Tibial artery (tissue), 4 donors: ENCODE data around the gene BHLHE23.

Experiments used
- DNase-seq, 2 donors: peaks; one replicate each; pipeline ENCODE4 v3.0.0-alpha.2; 2019
- H3K27ac ChIP-seq, 2 donors: fragments of 200-600 bp; sonication (generic) in 1 of 2; 1 replicate in 1 of 2; 2 replicates in 1 of 2; pipeline ENCODE4 v1.5.1; 2018 to 2019; ENCODE audit warnings: mild to moderate bottlenecking in 1 of 2
- H3K27me3 ChIP-seq, 2 donors: fragments of 200-600 bp; sonication (generic) in 1 of 2; one replicate each; pipeline versions ENCODE4 v1.5.1 to v1.6.0; 2016 to 2019
- H3K36me3 ChIP-seq, 3 donors: fragments of 200-600 bp; sonication (generic) in 2 of 3; one replicate each; pipeline ENCODE4 v1.5.1; 2016 to 2019; ENCODE audit warnings: mild to moderate bottlenecking in 2 of 3
- H3K4me1 ChIP-seq, 4 donors: fragments of 200-600 bp; sonication (generic) in 2 of 4; 1 replicate in 3 of 4; 2 replicates in 1 of 4; pipeline ENCODE4 v1.5.1; 2016 to 2019
- H3K4me3 ChIP-seq, 2 donors: fragments of 200-600 bp; sonication (generic) in 1 of 2; 1 replicate in 1 of 2; 2 replicates in 1 of 2; pipeline ENCODE4 v1.5.1; 2018 to 2019; ENCODE audit warnings: mild to moderate bottlenecking in 2 of 2
- H3K9me3 ChIP-seq, 3 donors: fragments of 200-600 bp; sonication (generic) in 1 of 3; one replicate each; pipeline ENCODE4 v1.5.1; 2016 to 2019
- CTCF ChIP-seq, 2 experiments: fragments of 200-600 bp in 1 of 2; fragments of 450-650 bp in 1 of 2; IDR thresholded peaks; one replicate each; pipeline ENCODE4 v1.5.1; 2017 to 2019; ENCODE audit warnings: antibody characterized with exemption in 2 of 2, mild to moderate bottlenecking in 1 of 2, moderate library complexity in 1 of 2
- intact Hi-C: fragments of 100-400 bp; cut with DNase I; formaldehyde crosslinking; loops from one replicate; pipeline ENCODE4 v1.15.0; 2023; ENCODE audit warnings: low total_unique reads

The BHLHE23 gene

GRCh38 chr20:63000036-63000435 lies 6.7 kb downstream of the BHLHE23 start:
- Histone ChIP-seq H3K4me1 (peaks cover 0 to 3% (median 0%) of the 10 kb centered on the region in 4 donors), H3K27ac (no peak overlapping the region), H3K27me3 (peaks cover 0 to 90% of the 10 kb centered on the region in 2 donors), H3K4me3 (no peak overlapping the region), H3K9me3 (no peaks in the 10 kb centered on the region), H3K36me3 (no peaks in the 10 kb centered on the region)
- TF ChIP-seq CTCF (IDR thresholded peaks at IDR 0.05): no peak
- DNase-seq: no peak
- intact Hi-C loops: loop anchor here (10.0 kb wide), 2 partner anchors 125 to 335 kb away; no protein-coding TSS in a partner anchor

- no peak for DNase-seq
- H3K27me3 ChIP-seq: peaks cover 0 to 86% of the 10 kb centered on the region in 2 donors
- no peak overlapping the region for H3K4me3 ChIP-seq
- no peaks in the 10 kb centered on the region for H3K9me3 ChIP-seq
- intact Hi-C loops: no loop called here
- no peak overlapping the region for H3K27ac ChIP-seq
- H3K36me3 ChIP-seq: no peaks in the 10 kb centered on the region
- no peaks in the 10 kb centered on the region for H3K4me1 ChIP-seq
- no peak for TF ChIP-seq CTCF (IDR thresholded peaks at IDR 0.05)
Measured at GRCh38 chr20:62999580-62999979, 7.2 kb downstream of the BHLHE23 start.

GRCh38 chr20:62998449-62998848 lies 8.3 kb downstream of the BHLHE23 start:
- no peak for TF ChIP-seq CTCF (IDR thresholded peaks at IDR 0.05)
- Histone ChIP-seq H3K27me3 (peaks cover 0 to 86% of the 10 kb centered on the region in 2 donors), H3K36me3 (no peaks in the 10 kb centered on the region), H3K4me3 (no peak overlapping the region), H3K9me3 (no peaks in the 10 kb centered on the region), H3K4me1 (no peaks in the 10 kb centered on the region), H3K27ac (no peak overlapping the region)
- intact Hi-C loops: no loop called here
- DNase-seq: no peak

GRCh38 chr20:62997417-62998035 lies 9.2 kb downstream of the BHLHE23 start:
- H3K4me1 ChIP-seq: no peaks in the 10 kb centered on the region

GRCh38 chr20:62996596-62996982 lies 10.2 kb downstream of the BHLHE23 start:
- H3K9me3 ChIP-seq: no peaks in the 10 kb centered on the region
- no peaks in the 10 kb centered on the region for H3K36me3 ChIP-seq
- no peak overlapping the region for H3K27ac ChIP-seq
- DNase-seq: no peak
- TF ChIP-seq CTCF (IDR thresholded peaks at IDR 0.05): no peak
- intact Hi-C loops: no loop called here
- H3K27me3 ChIP-seq: peaks cover 0 to 79% of the 10 kb centered on the region in 2 donors
- H3K4me1 ChIP-seq: no peaks in the 10 kb centered on the region
- no peak overlapping the region for H3K4me3 ChIP-seq

More at GRCh38 chr20:62997417-62998035, 9.2 kb downstream of the BHLHE23 start:
- H3K36me3 ChIP-seq: no peaks in the 10 kb centered on the region
- peaks cover 0 to 80% of the 10 kb centered on the region in 2 donors for H3K27me3 ChIP-seq
- H3K9me3 ChIP-seq: no peaks in the 10 kb centered on the region
- no peak for DNase-seq
- TF ChIP-seq CTCF (IDR thresholded peaks at IDR 0.05): no peak
- H3K27ac ChIP-seq: no peak overlapping the region
- H3K4me3 ChIP-seq: no peak overlapping the region
- intact Hi-C loops: no loop called here
